ENCODE measurements around the gene CCL19. TPM values are rescaled to one million over a fixed set of nuclear protein-coding genes. Genes with fewer than 3 reads are reported as not detected.

The CCL19 gene
- total and polyA plus RNA-seq, 2 of the 8 experiments (the other 6 are each of a cell fraction or from before 2014, with no cell fraction given): not detected

DNA sequence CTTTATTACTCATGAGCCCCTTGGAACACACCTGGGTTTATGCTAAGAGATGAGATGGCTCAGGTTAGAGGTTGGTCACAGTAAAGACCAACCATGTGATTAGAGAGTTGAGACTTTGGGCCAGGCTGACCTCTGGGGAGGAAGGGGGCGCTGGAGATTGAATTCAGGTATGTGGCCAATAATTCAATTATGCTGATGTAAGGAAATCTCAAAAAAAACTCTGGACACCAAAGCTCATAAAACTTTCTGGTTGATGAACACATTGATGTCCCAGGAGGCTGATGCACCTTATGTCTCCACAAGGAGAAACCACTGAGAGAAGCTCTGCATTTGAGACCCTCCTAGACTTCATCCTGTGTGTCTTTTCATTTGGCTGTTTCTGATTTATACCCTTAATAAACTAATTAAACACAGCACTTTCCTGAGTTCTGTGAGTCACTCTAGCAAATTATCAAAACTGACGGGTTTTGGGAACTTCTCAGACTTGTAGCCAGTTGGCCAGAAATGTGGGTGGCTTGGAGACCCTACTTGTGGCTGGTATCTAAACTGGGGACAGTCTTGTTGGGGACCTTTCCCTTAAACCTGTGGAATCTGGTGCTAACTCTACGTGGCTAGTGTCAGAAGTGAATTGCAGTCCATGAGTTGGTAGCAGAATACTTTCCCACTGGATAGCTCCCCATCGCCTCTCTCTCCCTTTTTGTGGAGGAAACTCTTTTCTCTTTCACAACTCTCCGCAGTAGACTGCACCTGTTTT is 21.1 kb downstream of the CCL19 start (continued):
- TF ChIP-seq CHD7 (IDR thresholded peaks at IDR 0.05; ENCODE audit: insufficient replicate concordance, low read length) (no peak), SIX5 (IDR thresholded peaks at IDR 0.05; ENCODE audit: low read depth, low read length) (no peak), CBX5 (IDR thresholded peaks at IDR 0.05; ENCODE audit: low read depth, low read length) (no peak), ZNF274 (IDR thresholded peaks at IDR 0.05; ENCODE audit: borderline replicate concordance, extremely low read depth, low read length) (no peak), RBBP5 (IDR thresholded peaks at IDR 0.05; ENCODE audit: borderline replicate concordance, low read depth, low read length) (no peak), SIN3A (conservative IDR thresholded peaks at IDR 0.05 in 1 of 2, IDR thresholded peaks at IDR 0.05 in 1 of 2; ENCODE audit: low read depth in 1 of 2, low read length in 2 of 2) (no peak), CBX8 (IDR thresholded peaks at IDR 0.05; ENCODE audit: borderline replicate concordance, low read depth, low read length) (no peak), RAD21 (IDR thresholded peaks at IDR 0.05 in 1 of 2, conservative IDR thresholded peaks at IDR 0.05 in 1 of 2; ENCODE audit: low read depth in 2 of 2, low read length in 2 of 2) (no peak), YY1 (IDR thresholded peaks at IDR 0.05; ENCODE audit: low read depth, low read length) (no peak), POLR2A (IDR thresholded peaks at IDR 0.05; ENCODE audit: control extremely low read depth in 1 of 2, low read depth in 2 of 2, low read length in 2 of 2) (no peak)
